HEK293T (cell line): ENCODE data around the gene TEAD2.

Experiments used
- ELF4 ChIP-seq: fragments of 450-650 bp; IDR thresholded peaks from 2 replicates; pipeline ENCODE4 v1.6.1; 2017; ENCODE audit warnings: antibody characterized with exemption
- FOXM1 ChIP-seq: fragments of 450-650 bp; IDR thresholded peaks from 2 replicates; pipeline ENCODE4 v1.6.1; 2017; ENCODE audit warnings: mild to moderate bottlenecking, borderline replicate concordance
- SP1 ChIP-seq: fragments of 450-650 bp; IDR thresholded peaks from 2 replicates; pipeline ENCODE4 v1.6.1; 2017
- SUZ12 ChIP-seq: fragments of 450-650 bp; IDR thresholded peaks from 2 replicates; pipeline ENCODE4 v1.6.1; 2016; ENCODE audit warnings: mild to moderate bottlenecking
- ZNF384 ChIP-seq: fragments of 450-650 bp; IDR thresholded peaks from 2 replicates; pipeline ENCODE4 v1.6.1; 2016

GRCh38 chr19:49326165-49326704, 36.0 kb downstream of the TEAD2 start:
- TF ChIP-seq ZNF384: no peak
- TF ChIP-seq FOXM1: no peak
- no peak for TF ChIP-seq ELF4
- TF ChIP-seq SP1: no peak
- no peak for TF ChIP-seq SUZ12
